HEK293 (cell line): Measurements from ENCODE around the gene KCTD6.

ENCODE experiments used
- CTCF ChIP-seq: fragments of 450-650 bp; formaldehyde crosslinking; IDR thresholded peaks from 2 replicates; pipeline ENCODE4 v1.5.1; 2016; ENCODE audit warnings: missing biosample characterization, missing genetic modification characterization
- GLI2 ChIP-seq: fragments of 450-650 bp; formaldehyde crosslinking; IDR thresholded peaks from 2 replicates; pipeline ENCODE4; 2017; ENCODE audit warnings: missing biosample characterization, missing genetic modification characterization, low read depth, borderline replicate concordance
- HIC1 ChIP-seq: fragments of 450-650 bp; formaldehyde crosslinking; IDR thresholded peaks from 2 replicates; pipeline ENCODE4 v1.5.1; 2016; ENCODE audit warnings: missing biosample characterization, missing genetic modification characterization
- KLF17 ChIP-seq: fragments of 450-650 bp; formaldehyde crosslinking; IDR thresholded peaks from 2 replicates; pipeline ENCODE4 v1.5.1; 2016; ENCODE audit warnings: missing biosample characterization, missing genetic modification characterization
- YY1 ChIP-seq: fragments of 450-650 bp; formaldehyde crosslinking; IDR thresholded peaks from 2 replicates; pipeline ENCODE4 v1.5.1; 2018; ENCODE audit warnings: missing biosample characterization, missing genetic modification characterization
- ZBTB10 ChIP-seq: fragments of 450-650 bp; formaldehyde crosslinking; IDR thresholded peaks from 2 replicates; pipeline ENCODE4 v1.5.1; 2016; ENCODE audit warnings: missing biosample characterization, missing genetic modification characterization
- ZBTB44 ChIP-seq: fragments of 450-650 bp; IDR thresholded peaks from 2 replicates; pipeline ENCODE4 v1.5.1; 2018; ENCODE audit warnings: missing biosample characterization, mild to moderate bottlenecking, missing genetic modification characterization
- ZBTB49 ChIP-seq: fragments of 450-650 bp; formaldehyde crosslinking; IDR thresholded peaks from 2 replicates; pipeline ENCODE4 v1.5.1; 2016; ENCODE audit warnings: missing biosample characterization, missing genetic modification characterization, low read depth
- ZFP69B ChIP-seq: fragments of 450-650 bp; formaldehyde crosslinking; IDR thresholded peaks from 2 replicates; pipeline ENCODE4 v1.5.1; 2016; ENCODE audit warnings: missing biosample characterization, missing genetic modification characterization
- ZIC2 ChIP-seq: fragments of 450-650 bp; formaldehyde crosslinking; IDR thresholded peaks from 2 replicates; pipeline ENCODE4 v1.5.1; 2016; ENCODE audit warnings: missing biosample characterization, missing genetic modification characterization
- ZNF133 ChIP-seq: fragments of 450-650 bp; formaldehyde crosslinking; IDR thresholded peaks from 2 replicates; pipeline ENCODE4 v1.5.1; 2016; ENCODE audit warnings: missing biosample characterization, missing genetic modification characterization
- ZNF239 ChIP-seq: fragments of 450-650 bp; formaldehyde crosslinking; IDR thresholded peaks from 2 replicates; pipeline ENCODE4 v1.5.1; 2016; ENCODE audit warnings: missing biosample characterization, missing genetic modification characterization
- ZNF433 ChIP-seq: fragments of 450-650 bp; formaldehyde crosslinking; IDR thresholded peaks from 2 replicates; pipeline ENCODE4 v1.5.1; 2016; ENCODE audit warnings: missing biosample characterization, missing genetic modification characterization, low read depth
- ZNF518A ChIP-seq: fragments of 450-650 bp; formaldehyde crosslinking; conservative IDR thresholded peaks from 2 replicates; pipeline ENCODE4 v1.5.1; 2016; ENCODE audit warnings: low read depth, missing biosample characterization, missing genetic modification characterization
- ZNF558 ChIP-seq: fragments of 450-650 bp; formaldehyde crosslinking; IDR thresholded peaks from 2 replicates; pipeline ENCODE4 v1.5.1; 2016; ENCODE audit warnings: missing biosample characterization, missing genetic modification characterization
- ZNF626 ChIP-seq: fragments of 450-650 bp; sonication (Bioruptor Pico); formaldehyde crosslinking; IDR thresholded peaks from 2 replicates; pipeline ENCODE4 v1.5.1; 2018; ENCODE audit warnings: missing biosample characterization, missing genetic modification characterization, inconsistent platforms
- ZNF629 ChIP-seq: fragments of 450-650 bp; formaldehyde crosslinking; IDR thresholded peaks from 2 replicates; pipeline ENCODE4 v1.5.1; 2017; ENCODE audit warnings: missing biosample characterization, missing genetic modification characterization
- ZNF707 ChIP-seq: fragments of 450-650 bp; formaldehyde crosslinking; IDR thresholded peaks from 2 replicates; pipeline ENCODE4 v1.5.1; 2016; ENCODE audit warnings: missing biosample characterization, missing genetic modification characterization

The KCTD6 gene

GRCh38 chr3:58471025-58471887 lies 20.6 kb upstream of the KCTD6 start (continued):
- TF ChIP-seq ZBTB10 (0 out of 2 replicates have a peak, but pooled peaks have one; percentile 46), ZIC2 (tag by site-specific recombination) (peak; percentile 95), KLF17 (peak; percentile 96), ZNF518A (peak; percentile 75), GLI2 (tag by site-specific recombination) (peak; percentile 81; the same call in 1 of the 2 replicates), ZNF626 (peak; percentile 51; the same call in 1 of the 2 replicates), ZBTB49 (tag by site-specific recombination) (no peak), ZNF707 (tag by site-specific recombination) (no peak), ZNF629 (peak; percentile 90), CTCF (tag by site-specific recombination) (no peak), ZFP69B (tag by site-specific recombination) (peak; percentile 83), YY1 (tag by site-specific recombination) (no peak), ZNF239 (no peak), ZNF133 (no peak), ZBTB44 (peak; percentile 95), ZNF433 (tag by site-specific recombination) (no peak), HIC1 (tag by site-specific recombination) (peak; percentile 91), ZNF558 (peak; percentile 60; the same call in 1 of the 2 replicates)
